GM19351 (cell line): ENCODE measurements around the gene IFT25.
"Not testable (repeated sequence)": the region's sequence is repeated elsewhere in the genome, so short reads cannot be mapped to it uniquely, and the experiment has no call there.

Experiments used
- ATAC-seq: cut with Tn5 transposase; IDR thresholded peaks from one replicate; pipeline ENCODE4 v1.9.1; 2021; ENCODE audit warnings: mild to moderate bottlenecking, moderate library complexity; ENCODE audit not compliant: unreplicated experiment

The IFT25 gene

GRCh38 chr1:53945433-53946251, at the start of gene IFT25:
IFT25 (minus strand) TSS chr1:53945699; CDS start chr1:53940082, 5,617 bp downstream.
- peak; percentile 66 for ATAC-seq

DNA sequence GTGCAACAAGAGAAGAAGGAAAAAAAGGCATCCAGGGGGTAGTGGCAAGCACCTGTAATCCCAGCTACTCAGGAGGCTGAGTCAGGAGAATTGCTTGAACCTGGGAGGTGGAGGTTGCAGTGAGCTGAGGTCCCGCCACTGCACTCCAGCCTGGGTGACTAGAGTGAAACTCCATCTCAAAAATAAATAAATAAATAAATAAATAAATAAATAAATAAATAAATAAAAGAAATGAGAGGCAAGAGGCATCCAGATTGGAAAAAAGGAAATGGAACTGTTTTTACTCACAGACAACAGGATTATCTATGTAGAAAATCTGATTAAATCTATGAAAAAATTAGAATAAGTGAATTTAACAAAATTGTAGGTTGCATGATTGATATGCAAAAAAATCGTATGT, 49.0 kb upstream of the IFT25 start:
- ATAC-seq, result not testable (repeated sequence)

GRCh38 chr1:53992085-53992874, 46.8 kb upstream of the IFT25 start:
- ATAC-seq, result no peak

- ATAC-seq, result peak; percentile 49
Observed at GRCh38 chr1:53987880-53988279, 42.4 kb upstream of the IFT25 start.

- no peak for ATAC-seq
Observed at GRCh38 chr1:53986458-53986857, 41.0 kb upstream of the IFT25 start.

GRCh38 chr1:53984726-53985125, 39.2 kb upstream of the IFT25 start:
- ATAC-seq, result no peak

GRCh38 chr1:53982763-53983104, 37.2 kb upstream of the IFT25 start:
- no peak for ATAC-seq

DNA sequence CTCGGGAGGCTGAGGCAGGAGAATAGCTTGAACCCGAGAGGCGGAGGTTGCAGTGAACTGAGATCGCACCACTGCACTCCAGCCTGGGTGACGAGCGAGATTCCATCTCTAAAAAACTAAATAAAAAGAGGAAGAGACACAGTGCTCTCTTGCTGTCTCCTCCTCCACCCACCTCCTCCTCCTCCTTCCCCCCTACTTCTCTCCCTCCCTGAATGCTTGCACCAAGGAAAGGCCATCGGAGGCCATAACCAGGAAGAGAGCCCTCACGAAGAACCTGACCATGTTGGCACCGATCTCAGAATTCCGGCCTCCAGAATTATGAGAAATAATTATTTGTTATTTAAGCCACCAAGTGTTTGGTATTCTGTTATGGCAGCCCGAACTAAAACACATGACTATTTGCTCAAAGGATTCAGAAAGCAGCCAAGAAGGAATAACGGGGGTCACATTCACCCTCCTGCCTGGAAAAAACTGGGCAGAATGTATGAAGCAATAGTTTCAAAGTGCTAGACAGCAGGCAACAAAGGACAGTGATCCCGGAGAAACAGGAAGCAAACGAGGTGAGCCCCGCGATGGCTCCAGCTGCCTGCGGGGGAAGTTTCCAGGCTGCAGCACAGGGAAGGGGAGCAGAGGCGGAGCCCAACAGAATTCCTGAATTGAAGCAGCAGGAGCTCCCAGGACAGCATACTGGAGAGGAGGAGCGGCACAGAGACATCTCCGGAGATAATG, 36.7 kb upstream of the IFT25 start:
- ATAC-seq, result no peak

GRCh38 chr1:53981220-53981619, 35.7 kb upstream of the IFT25 start:
- ATAC-seq, result no peak

DNA sequence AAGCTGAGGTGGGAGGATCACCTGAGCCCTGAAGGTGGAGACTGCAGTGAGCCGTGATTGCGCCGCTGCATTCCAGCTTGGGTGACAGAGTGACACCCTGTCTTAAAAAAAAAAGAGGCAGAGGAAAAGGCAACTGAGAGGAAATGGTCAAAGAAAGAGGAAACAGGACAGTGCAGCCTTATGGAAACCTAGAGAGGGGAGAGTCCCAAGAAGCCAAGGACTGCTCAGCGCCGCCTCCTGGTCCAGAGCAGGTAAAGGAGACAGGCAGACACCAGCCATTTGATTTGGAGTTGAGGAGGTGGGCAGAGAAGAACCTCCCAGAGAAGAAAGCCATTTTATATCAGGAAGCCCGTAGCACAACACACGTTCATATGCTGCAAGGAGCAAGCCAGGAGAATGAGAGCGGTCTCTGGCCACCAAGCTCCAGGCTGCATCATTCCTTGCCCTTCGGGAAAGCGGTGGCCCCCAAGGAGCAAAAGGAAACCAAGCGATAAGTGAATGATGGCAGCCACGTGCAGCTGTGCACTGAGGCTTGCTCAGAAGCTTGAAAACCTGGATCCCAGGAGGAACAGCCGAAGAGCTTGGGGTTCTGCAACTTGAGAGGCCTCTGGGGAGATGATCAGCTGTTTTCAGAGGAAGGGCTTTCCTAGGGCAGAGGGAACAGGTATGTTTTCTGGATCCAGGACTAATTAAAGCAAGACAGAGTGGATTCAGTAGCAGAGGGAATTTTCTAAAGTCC, 34.4 kb upstream of the IFT25 start:
- no peak for ATAC-seq

- ATAC-seq, result no peak
Observed at GRCh38 chr1:53975861-53976260, 30.4 kb upstream of the IFT25 start.

DNA sequence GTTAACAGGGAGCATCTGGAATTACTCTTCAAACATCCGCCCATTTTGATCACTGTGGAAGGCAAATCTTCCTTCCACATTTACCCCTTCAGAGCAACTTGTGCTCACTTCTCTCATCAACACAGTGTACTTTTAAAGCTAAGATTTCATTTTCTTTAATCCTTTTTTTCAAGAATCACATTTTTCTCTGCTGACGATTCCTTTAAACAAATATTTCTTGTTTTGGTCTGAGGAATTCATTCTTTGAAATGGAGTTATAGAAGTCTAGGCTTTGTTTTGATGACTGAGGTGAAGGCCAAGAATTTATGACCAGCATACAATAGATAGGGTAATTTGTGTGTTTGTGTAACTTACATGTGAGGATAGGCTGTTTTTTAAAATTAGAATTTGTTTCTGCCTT, 26.2 kb upstream of the IFT25 start:
- ATAC-seq, result no peak

DNA sequence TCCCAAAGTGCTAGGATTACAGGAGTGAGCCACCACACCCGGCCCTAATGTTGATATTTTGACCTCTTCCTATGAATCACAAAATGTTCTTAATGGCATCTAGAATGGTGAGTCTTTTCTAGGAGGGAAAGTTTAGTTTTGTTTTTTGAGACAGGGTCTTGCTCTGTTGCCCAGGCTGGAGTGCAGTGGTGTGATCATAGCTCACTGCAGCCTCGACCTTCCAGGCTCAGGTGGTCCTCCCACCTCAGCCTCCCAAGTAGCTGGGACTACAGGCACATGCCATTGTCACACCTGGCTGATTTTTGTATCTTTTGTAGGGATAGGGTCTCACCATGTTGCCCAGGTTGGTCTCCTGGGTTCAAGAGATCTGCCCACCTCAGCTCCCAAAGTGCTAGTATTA, 23.8 kb upstream of the IFT25 start:
- not testable (repeated sequence) for ATAC-seq

- ATAC-seq, result no peak
Observed at GRCh38 chr1:53968125-53968513, 22.6 kb upstream of the IFT25 start.

GRCh38 chr1:53967409-53968124, 22.1 kb upstream of the IFT25 start:
- ATAC-seq, result no peak

GRCh38 chr1:53966794-53967193, 21.3 kb upstream of the IFT25 start:
- no peak for ATAC-seq

DNA sequence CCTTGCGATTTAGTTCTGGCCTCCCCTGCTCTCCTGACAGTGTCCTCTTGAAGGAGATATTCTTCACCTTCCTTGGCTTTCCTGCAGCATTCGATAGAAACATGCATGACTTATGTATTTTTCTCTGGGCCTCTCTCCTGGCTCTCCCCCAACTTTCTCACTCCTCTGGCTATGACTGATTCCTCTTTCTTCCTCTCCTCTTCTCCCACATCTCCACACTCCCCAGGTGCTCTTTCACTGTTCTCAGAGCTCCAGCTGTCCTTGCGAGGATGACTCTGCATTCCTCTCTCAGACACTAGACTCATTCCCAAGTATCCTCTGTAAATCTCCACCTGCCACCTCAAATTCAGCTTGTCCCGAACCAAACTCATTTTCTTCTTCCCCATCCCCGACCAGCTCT, 18.6 kb upstream of the IFT25 start:
- ATAC-seq, result no peak

GRCh38 chr1:53963460-53963859, 18.0 kb upstream of the IFT25 start:
- ATAC-seq, result no peak

GRCh38 chr1:53962395-53962794, 16.9 kb upstream of the IFT25 start:
- ATAC-seq, result no peak

DNA sequence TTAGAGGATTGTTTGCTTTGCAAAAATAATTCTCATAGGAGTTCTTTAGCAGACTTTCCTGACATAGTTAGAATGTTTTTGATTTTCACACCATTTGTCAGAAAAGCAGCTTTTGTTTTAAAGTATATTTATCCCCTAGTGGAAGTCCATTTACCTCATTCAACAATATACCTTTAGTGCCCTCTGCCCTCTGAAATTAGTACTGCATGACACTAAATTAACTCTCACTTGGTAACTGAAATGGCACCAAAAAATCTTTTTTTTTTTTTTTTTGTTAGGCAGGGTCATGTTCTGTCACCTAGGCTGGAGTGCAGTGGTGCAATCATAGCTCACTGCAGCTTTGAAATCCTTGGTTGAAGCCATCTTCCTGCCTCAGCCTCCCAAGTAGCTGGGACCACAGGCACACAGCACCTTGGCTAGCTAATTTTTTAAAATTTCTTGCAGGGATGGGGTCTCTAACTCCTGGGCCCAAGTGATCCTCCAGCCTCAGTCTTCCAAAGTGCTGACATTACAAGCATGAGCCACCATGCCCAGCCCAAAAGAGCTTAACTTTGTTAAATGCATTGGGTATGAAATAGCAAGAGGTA, 14.3 kb upstream of the IFT25 start:
- no peak for ATAC-seq
